Measurements from ENCODE around the gene ZFP3.
"Not testable (repeated sequence)": the region's sequence is repeated elsewhere in the genome, so short reads cannot be mapped to it uniquely, and the experiment has no call there.

The ZFP3 gene

GRCh38 chr17:5139458-5139732 is 61.1 kb downstream of the ZFP3 start:
- H3K4me3 ChIP-seq (ENCODE audit: control insufficient read depth, low read depth, low read length), result no peak overlapping the region
- TF ChIP-seq CTCF (IDR thresholded peaks at IDR 0.05; ENCODE audit: control insufficient read depth, insufficient read depth, low read depth, low read length, missing control alignments), result no peak

GRCh38 chr17:5142877-5143276 is 64.6 kb downstream of the ZFP3 start:
- H3K4me3 ChIP-seq (ENCODE audit: control insufficient read depth, low read depth, low read length); DNase-seq (ENCODE audit: low read depth): not testable (repeated sequence)

More at GRCh38 chr17:5139458-5139732, 61.1 kb downstream of the ZFP3 start:
- DNase-seq (ENCODE audit: low read depth), result no peak

Measured in AG09309 (cell line).